ENCODE measurements around the gene LTO1. TPM values are rescaled to one million over a fixed set of nuclear protein-coding genes. Genes with fewer than 3 reads are reported as not detected.

LTO1 gene
- total and polyA plus RNA-seq, 2 of the 13 experiments (the other 11 are each of a cell fraction or from before 2014, with no cell fraction given): 11.8 to 15.0 TPM

GRCh38 chr11:69644071-69644961 lies 30.8 kb downstream of the LTO1 start (continued):
- TF ChIP-seq TCF7 (IDR thresholded peaks at IDR 0.05; ENCODE audit: low read depth) (no peak), HIVEP1 (CRISPR knock-in tag; IDR thresholded peaks at IDR 0.05) (peak; percentile 74), THAP9 (CRISPR knock-in tag; IDR thresholded peaks at IDR 0.05; ENCODE audit: borderline replicate concordance) (no peak), SNAPC4 (CRISPR knock-in tag; IDR thresholded peaks at IDR 0.05) (0 out of 2 replicates have a peak, but pooled peaks have one; percentile 23), ARID5B (CRISPR knock-in tag; IDR thresholded peaks at IDR 0.05) (peak; percentile 60; the same call in 1 of the 2 replicates), KDM2A (CRISPR knock-in tag; IDR thresholded peaks at IDR 0.05; ENCODE audit: borderline replicate concordance, low read depth) (peak; percentile 73), SOX13 (IDR thresholded peaks at IDR 0.05) (peak; percentile 42; the same call in 1 of the 2 replicates), SOX13 (CRISPR knock-in tag; conservative IDR thresholded peaks at IDR 0.05 in 1 of 2, IDR thresholded peaks at IDR 0.05 in 1 of 2) (peak in 1 of 2 experiments; percentile 61; a peak in 2 of 4 replicates), ZNF33B (CRISPR knock-in tag; IDR thresholded peaks at IDR 0.05) (peak; percentile 95; the same call in 1 of the 2 replicates), SP5 (CRISPR knock-in tag; IDR thresholded peaks at IDR 0.05; ENCODE audit: borderline replicate concordance, low read depth) (peak; percentile 19; the same call in 1 of the 2 replicates), NFIB (CRISPR knock-in tag; IDR thresholded peaks at IDR 0.05; ENCODE audit: borderline replicate concordance) (peak; percentile 28; the same call in 1 of the 2 replicates), ATF7-NPFF (CRISPR knock-in tag; IDR thresholded peaks at IDR 0.05; ENCODE audit: low read depth) (peak; percentile 79), ZFP36L1 (CRISPR knock-in tag; IDR thresholded peaks at IDR 0.05) (0 out of 2 replicates have a peak, but pooled peaks have one; percentile 65)
- TF ChIP-seq, protein P1, sequence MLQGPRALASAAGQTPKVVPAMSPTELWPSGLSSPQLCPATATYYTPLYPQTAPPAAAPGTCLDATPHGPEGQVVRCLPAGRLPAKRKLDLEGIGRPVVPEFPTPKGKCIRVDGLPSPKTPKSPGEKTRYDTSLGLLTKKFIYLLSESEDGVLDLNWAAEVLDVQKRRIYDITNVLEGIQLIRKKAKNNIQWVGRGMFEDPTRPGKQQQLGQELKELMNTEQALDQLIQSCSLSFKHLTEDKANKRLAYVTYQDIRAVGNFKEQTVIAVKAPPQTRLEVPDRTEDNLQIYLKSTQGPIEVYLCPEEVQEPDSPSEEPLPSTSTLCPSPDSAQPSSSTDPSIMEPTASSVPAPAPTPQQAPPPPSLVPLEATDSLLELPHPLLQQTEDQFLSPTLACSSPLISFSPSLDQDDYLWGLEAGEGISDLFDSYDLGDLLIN (CRISPR knock-in tag; IDR thresholded peaks at IDR 0.05; ENCODE audit: borderline replicate concordance): no peak

Data from HepG2 (cell line).